HTR-8/SVneo (cell line): ENCODE results near the gene OR56A5.

ENCODE experiments used
- DNase-seq: peaks from one replicate; pipeline ENCODE4 v3.0.0; 2011; ENCODE audit warnings: low spot score, mixed read lengths; ENCODE audit not compliant: insufficient read length
- FAIRE-seq: peaks from 2 replicates; lab custom pipeline; 2011; peaks lifted over from hg19 to GRCh38; lab: Jason Lieb, UNC

The OR56A5 gene

DNA sequence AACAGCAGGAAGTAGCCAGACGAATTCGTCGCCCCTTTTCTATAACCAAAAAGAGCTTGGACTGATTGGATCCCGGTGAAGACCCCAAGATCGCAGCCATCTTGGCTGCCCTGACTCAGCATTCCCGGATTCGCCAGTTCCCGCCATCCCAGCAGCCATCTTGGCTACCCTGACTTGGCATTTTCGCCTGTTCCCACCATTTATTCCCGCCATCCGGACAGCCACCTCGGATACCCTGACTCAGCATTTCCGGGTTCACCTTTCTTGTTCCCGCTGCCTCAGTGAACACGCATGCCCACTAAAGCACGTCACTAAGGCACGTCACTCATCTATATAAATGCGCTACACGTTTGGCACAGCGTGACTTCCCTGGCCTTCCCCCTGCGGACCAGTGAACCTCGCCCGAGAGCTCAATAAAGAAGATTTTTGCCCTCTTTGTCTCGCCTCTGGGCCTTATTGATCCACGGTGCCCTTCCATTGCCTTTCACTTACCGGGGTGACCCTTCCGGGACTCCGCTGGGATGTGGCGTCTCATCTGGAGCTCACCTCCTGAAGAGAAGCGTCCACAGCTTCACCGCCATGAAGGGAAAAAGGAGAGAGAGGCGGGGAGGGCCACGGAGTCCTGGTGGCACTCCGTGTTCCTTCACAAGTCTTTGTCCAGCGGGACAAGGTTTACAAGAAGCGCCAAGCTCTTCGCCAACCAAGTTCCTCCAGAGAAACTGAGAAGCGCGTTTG, 30.3 kb downstream of the OR56A5 start:
- no peak for DNase-seq
- no peak for FAIRE-seq

DNA sequence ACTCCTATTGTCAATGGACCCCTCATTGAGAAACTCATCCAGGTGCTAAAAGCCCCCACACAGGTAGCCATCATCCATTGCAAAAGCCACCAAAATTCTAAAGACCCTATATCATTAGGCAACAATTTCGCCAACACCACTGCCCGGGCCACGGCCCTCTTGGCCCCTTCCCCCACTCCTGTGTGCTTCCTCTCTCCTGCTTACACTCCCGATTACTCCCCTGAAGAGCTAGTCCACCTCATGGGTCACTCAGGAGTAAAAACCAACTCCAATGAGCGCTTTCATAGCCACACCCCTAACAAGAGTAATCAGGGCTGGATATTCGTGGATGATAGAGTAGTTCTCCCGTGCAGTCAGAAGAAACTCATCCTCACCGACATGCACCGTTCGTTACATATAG, 35.2 kb downstream of the OR56A5 start:
- no peak for DNase-seq
- FAIRE-seq = no peak

DNA sequence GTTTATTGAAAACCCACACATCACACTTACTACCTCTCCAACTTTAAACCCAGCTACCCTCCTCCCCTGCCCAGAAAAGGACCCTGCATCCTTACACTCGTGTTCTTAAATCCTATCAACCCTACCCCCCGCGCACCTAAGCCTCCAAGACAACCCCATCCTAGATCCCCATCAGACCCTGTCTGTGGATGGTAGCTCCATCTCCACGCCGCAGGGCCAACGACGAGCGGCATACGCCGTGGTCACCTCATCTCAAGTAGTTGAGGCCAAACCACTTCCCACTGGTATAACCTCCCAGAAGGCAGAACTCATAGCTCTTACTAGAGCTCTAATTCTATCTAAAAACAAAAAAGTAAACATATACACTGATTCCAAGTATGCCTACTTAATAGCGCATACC, 35.6 kb downstream of the OR56A5 start:
- no peak for FAIRE-seq
- DNase-seq = no peak

DNA sequence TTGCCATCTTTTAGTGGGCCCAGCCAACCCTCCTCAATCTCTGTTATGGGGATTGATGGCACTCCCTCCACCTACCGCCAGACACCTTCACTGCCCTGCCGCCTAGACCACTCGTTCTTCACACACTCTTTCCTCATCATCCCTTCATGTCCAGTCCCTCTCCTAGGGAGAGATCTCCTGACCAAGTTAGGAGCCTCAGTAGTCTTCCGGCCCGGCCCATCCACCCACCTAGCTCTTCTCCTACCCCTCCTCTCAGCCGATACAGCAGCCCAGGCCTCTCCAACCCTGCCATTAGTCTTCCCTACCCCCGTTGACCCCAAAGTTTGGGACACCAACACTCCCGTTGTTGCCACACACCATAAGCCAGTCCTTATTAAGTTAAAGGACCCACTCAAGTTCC, 37.2 kb downstream of the OR56A5 start:
- FAIRE-seq = no peak

DNA sequence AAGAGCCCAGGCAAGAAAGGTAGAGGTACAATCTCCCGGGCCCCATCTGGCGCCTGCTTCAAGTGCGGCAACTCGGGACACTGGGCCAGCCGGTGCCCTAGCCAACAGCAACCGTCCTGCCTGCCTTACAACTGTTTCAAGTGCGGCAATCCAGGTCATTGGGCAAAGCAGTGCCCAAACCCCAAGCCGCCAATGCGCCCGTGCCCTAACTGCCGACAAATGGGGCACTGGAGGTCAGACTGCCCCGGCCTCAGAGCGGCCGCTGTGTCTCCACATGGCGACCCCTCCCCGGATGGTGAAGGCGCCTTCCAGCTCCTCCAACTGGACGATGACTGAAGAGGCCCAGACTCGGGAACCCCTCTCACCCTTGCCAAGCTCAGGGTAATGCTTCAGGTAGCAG, 37.7 kb downstream of the OR56A5 start:
- FAIRE-seq = no peak

More for the DNA sequence above, 37.2 kb downstream of the OR56A5 start:
- no peak for DNase-seq

DNA sequence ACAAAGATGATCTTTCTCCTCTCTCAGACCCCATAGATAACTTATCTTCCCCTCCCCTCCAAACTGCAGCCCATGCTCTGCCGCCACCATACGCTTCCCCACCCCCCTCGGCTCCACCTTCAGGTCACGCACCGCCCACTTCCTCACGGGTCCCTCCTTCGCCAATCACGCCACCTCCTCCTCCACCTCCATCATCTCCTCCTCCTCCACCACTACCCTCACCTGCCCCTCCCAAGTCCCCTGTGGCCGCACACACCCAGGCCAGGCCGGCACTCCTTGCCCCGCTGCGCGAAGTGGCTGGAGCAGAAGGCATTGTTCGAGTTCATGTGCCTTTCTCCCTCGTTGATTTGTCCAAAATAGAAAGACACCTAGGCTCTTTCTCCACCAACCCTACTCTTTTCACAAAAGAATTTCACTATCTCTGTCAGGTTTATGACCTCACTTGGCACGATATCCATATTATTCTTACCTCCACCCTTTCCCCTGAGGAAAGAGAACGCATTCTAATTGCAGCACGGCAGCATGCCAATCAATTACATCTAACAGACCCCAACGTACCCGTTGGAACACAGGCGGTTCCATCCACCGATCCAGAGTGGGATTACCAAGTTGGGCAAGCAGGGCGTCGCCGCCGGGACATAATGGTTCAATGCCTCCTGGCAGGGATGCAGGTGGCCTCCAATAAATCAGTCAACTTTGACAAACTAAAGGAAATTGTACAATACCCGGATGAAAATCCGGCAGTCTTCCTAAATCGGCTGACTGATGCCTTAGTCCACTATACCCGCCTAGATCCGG, 38.5 kb downstream of the OR56A5 start:
- FAIRE-seq = no peak
- DNase-seq = no peak

More for the DNA sequence above, 37.7 kb downstream of the OR56A5 start:
- DNase-seq = no peak

DNA sequence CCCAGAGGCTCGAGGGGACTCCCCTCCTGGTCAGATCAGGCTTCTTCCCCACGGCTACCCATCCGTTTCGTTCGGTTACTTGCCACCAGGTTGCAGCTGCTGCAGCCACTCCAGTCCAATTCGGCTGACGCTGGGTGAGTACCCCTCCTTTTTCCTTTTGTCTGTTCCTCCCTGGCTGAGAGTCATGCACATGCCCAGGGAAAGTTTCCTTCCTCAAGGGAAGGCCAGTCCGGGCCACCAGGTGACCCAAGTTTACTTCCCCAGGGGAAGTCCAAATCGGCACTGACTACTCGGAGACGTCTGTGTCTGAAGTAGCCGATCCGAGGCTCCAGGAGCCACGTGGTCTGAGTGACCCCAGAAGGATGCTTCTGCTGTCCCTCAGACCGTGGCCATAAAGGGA, 39.5 kb downstream of the OR56A5 start:
- no peak for DNase-seq
- FAIRE-seq = no peak

DNA sequence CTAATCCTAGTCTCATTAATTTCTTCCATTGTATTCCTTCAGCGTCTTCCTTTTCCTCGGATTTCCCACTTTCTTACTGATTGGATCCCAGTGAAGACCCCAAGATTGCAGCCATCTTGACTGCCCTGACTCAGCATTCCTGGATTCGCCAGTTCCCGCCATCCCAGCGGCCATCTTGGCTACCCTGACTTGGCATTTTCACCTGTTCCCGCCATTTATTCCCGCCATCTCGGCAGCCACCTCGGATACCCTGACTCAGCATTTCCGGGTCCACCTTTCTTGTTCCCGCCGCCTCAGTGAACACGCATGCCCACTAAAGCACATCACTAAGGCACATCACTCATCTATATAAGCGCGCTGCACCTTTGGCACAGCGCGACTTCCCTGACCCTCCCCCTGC, 40.0 kb downstream of the OR56A5 start:
- FAIRE-seq (no peak), DNase-seq (no peak)

DNA sequence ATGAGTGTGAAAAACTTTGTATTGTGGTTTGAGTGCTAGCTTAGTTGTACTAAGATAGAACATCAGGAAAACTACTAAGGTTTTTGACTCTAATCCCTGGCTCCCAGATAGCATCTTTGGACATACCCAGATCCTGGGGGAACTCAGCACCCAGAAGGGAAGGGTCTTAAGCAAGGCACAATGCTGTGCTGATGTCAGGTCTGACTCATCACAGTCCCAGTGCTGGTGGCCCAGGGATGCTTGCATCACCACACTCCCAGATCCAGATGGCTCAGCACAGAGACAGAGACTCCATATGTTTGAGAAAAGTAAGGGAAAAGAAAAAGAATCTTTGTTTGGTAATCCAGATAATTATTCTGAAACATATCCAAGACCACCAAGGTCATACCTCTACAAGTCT, 44.5 kb downstream of the OR56A5 start:
- FAIRE-seq (no peak), DNase-seq (no peak)

DNA sequence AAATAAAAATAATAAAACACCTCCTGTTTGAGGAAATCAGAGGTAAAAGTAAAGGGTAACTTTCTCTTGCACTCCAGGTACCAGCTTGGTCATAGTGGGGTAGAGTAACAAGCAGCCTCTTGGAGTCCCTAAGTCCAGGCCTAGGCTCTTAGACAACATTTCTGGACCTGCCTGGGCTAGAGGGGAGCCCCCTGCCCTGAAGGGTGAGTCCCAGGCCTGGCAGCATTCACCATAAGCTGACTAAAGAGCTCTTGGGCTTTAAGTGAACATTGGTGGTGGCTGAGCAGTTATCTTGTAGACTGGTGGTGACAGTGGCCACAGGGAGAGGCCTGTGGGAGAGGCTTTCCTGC, 44.9 kb downstream of the OR56A5 start:
- no peak for DNase-seq
- FAIRE-seq = no peak

DNA sequence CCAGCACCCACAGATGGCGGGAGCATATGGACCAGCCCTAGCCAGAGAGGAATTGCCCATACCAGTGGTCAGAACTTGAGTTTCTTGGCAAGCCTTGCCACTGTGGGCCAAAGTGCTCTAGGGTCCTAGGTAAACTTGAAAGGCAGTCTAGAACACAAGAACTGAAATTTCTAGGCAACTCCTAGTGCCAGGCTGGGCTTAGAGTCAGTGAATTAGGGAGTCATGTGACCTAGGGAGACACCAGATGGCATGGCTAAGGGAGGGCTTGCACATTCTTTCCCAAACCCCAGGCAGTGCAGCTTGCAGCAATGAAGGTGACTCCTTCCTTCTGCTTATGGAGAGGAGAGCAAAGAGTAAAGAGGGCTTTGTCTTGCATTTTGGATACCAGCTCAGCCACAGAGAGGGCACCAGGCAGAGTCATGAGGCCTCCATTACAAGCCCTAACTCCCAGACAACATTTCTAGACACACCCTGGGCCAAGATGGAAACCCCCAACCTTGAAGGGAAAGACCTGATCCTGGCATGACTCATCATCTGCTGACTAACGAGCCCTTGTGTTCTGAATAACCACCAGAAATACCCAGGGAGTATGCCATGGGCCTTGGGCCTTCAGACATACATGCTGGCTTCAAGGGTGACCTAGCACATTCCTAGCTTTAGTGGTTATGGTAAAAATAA, 45.4 kb downstream of the OR56A5 start:
- FAIRE-seq (no peak), DNase-seq (no peak)
